Parathyroid adenoma (tissue), 2 donors: Measurements from ENCODE around the gene MMP11.
A peak's percentile ranks its signal among the peaks of the same experiment; 100 is the strongest.

ENCODE experiments used
- H2AFZ ChIP-seq: fragments of 300-600 bp; sonication (generic); one replicate; pipeline ENCODE4 v1.7.0; 2017; ENCODE audit warnings: antibody characterized with exemption, mild to moderate bottlenecking
- H3K27ac ChIP-seq: fragments of 300-600 bp; sonication (generic); one replicate; pipeline ENCODE4 v1.7.0; 2017
- H3K27me3 ChIP-seq: fragments of 300-600 bp; sonication (generic); one replicate; pipeline ENCODE4 v1.7.0; 2017; ENCODE audit warnings: low read length; ENCODE audit not compliant: control insufficient read depth, insufficient read depth
- H3K36me3 ChIP-seq: fragments of 300-600 bp; sonication (generic); one replicate; pipeline ENCODE4 v1.7.0; 2017; ENCODE audit warnings: low read length; ENCODE audit not compliant: control insufficient read depth, insufficient read depth
- H3K4me1 ChIP-seq: fragments of 300-600 bp; sonication (generic); one replicate; pipeline ENCODE4 v1.7.0; 2017; ENCODE audit warnings: control low read depth
- H3K4me2 ChIP-seq: fragments of 300-600 bp; sonication (generic); one replicate; pipeline ENCODE4 v1.7.0; 2017; ENCODE audit warnings: low read length
- H3K4me3 ChIP-seq: fragments of 300-600 bp; sonication (generic); one replicate; pipeline ENCODE4 v1.7.0; 2017; ENCODE audit warnings: low read depth, low read length
- H3K79me2 ChIP-seq: fragments of 300-600 bp; sonication (generic); one replicate; pipeline ENCODE4 v1.7.0; 2017; ENCODE audit warnings: control low read depth
- H3K9ac ChIP-seq: fragments of 300-600 bp; sonication (generic); one replicate; pipeline ENCODE4 v1.7.0; 2017; ENCODE audit warnings: mild to moderate bottlenecking
- H3K9me3 ChIP-seq: fragments of 300-600 bp; sonication (generic); one replicate; pipeline ENCODE4 v1.7.0; 2017; ENCODE audit warnings: low read length; ENCODE audit not compliant: control insufficient read depth
- TF ChIP-seq, protein P1 (sequence below): fragments of 300-600 bp; sonication (generic); IDR thresholded peaks from one replicate; pipeline ENCODE4 v1.7.0; 2017; ENCODE audit warnings: antibody characterized with exemption, mild to moderate bottlenecking
- donor health status: primary hyperparathyroidism.

MMP11 gene

DNA sequence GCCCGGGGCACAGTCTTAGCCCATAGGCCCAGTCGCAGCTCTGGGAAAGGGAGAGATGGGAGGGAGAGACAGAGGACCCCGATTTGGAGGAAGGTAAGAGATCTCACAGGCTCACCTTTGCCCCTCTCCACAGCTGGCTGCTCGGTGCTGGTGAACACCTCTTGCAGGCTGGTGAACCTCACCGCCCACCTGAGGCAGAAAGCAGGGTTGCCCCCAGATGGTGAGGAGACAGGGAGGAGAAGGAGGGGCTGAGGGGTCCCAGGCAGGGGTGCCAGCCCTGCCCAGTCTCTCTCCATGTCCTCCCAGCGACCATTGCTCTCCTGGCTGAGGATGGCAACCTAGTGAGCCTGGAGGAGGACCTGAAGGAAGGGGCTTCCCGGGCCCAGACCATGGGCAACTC lies 8.7 kb upstream of the MMP11 start:
- Histone ChIP-seq H3K4me3 (no peak overlapping the region), H3K9ac (no peak overlapping the region), H3K4me2 (no peak overlapping the region), H3K27ac (no peak overlapping the region), H3K36me3 (no peaks in the 10 kb centered on the region), H3K4me1 (no peaks in the 10 kb centered on the region), H3K79me2 (peaks cover under 1% of the 10 kb centered on the region), H3K27me3 (no peaks in the 10 kb centered on the region), H3K9me3 (no peaks in the 10 kb centered on the region), H2AFZ (no peak overlapping the region)
- TF ChIP-seq, protein P1, sequence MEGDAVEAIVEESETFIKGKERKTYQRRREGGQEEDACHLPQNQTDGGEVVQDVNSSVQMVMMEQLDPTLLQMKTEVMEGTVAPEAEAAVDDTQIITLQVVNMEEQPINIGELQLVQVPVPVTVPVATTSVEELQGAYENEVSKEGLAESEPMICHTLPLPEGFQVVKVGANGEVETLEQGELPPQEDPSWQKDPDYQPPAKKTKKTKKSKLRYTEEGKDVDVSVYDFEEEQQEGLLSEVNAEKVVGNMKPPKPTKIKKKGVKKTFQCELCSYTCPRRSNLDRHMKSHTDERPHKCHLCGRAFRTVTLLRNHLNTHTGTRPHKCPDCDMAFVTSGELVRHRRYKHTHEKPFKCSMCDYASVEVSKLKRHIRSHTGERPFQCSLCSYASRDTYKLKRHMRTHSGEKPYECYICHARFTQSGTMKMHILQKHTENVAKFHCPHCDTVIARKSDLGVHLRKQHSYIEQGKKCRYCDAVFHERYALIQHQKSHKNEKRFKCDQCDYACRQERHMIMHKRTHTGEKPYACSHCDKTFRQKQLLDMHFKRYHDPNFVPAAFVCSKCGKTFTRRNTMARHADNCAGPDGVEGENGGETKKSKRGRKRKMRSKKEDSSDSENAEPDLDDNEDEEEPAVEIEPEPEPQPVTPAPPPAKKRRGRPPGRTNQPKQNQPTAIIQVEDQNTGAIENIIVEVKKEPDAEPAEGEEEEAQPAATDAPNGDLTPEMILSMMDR = no peak

- Histone ChIP-seq H3K4me1 (no peaks in the 10 kb centered on the region), H3K36me3 (no peaks in the 10 kb centered on the region), H3K9ac (no peak overlapping the region), H3K27me3 (no peaks in the 10 kb centered on the region), H3K4me2 (peak overlapping the region; percentile 100), H3K4me3 (no peak overlapping the region), H2AFZ (no peak overlapping the region), H3K27ac (no peak overlapping the region), H3K9me3 (no peaks in the 10 kb centered on the region), H3K79me2 (peaks cover 3% of the 10 kb centered on the region)
- TF ChIP-seq, protein P1 = no peak
Observed at GRCh38 chr22:23764899-23765881, 7.5 kb upstream of the MMP11 start.

DNA sequence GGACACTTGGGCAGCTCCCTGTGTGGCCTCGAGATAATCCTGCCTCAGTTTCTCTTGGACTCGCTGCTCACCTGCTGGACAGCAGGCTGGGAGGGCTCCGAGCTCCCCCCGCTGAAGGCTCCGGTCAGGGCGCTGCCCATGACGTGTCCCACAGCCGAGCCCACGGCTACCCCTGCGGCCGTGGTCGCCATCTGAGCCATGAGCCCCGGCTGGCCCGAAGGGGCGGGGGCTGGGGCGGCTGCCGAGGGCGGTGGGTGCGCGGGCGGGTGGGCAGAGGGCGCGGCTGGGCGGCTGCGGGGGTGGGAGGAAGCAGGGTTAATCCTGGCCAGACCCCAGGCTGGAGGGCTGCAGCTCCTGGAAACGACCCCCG lies 5.4 kb upstream of the MMP11 start:
- Histone ChIP-seq H3K79me2 (peaks cover 3% of the 10 kb centered on the region), H3K27ac (peak overlapping the region; percentile 88), H3K4me2 (peak overlapping the region; percentile 100), H3K4me1 (no peaks in the 10 kb centered on the region), H3K4me3 (peak overlapping the region; percentile 77), H2AFZ (peak overlapping the region; percentile 93), H3K27me3 (no peaks in the 10 kb centered on the region), H3K36me3 (no peaks in the 10 kb centered on the region), H3K9me3 (no peaks in the 10 kb centered on the region), H3K9ac (no peak overlapping the region)
- TF ChIP-seq, protein P1 = no peak

- Histone ChIP-seq H3K27me3 (no peaks in the 10 kb centered on the region), H3K9me3 (no peaks in the 10 kb centered on the region), H3K36me3 (no peaks in the 10 kb centered on the region), H3K4me3 (peak within 1 kb of the TSS; percentile 77), H3K4me1 (no peaks in the 10 kb centered on the region), H3K79me2 (peaks cover 3% of the 10 kb centered on the region), H3K27ac (peak within 1 kb of the TSS; percentile 88), H3K9ac (peak within 1 kb of the TSS; percentile 37), H3K4me2 (peak within 1 kb of the TSS; percentile 100), H2AFZ (peak within 1 kb of the TSS; percentile 93)
- TF ChIP-seq, protein P1 = peak; percentile 63
Observed at GRCh38 chr22:23767673-23768548, 4.7 kb upstream of the MMP11 start, which contains the start of gene CHCHD10. Gene CHCHD10 (minus strand): TSS chr22:23767972. CDS start chr22:23767874, 98 bp downstream.
